HL-60 (cell line): Measurements from ENCODE around the gene IQCE.

Experiments used
- POLR2AphosphoS5 ChIP-seq: IDR thresholded peaks from 2 replicates; pipeline ENCODE4 v1.6.1; 2012; ENCODE audit warnings: low read depth
- SPI1 ChIP-seq: IDR thresholded peaks from 2 replicates; pipeline ENCODE4 v1.6.1; 2012; ENCODE audit warnings: low read depth, mild to moderate bottlenecking, borderline replicate concordance
- TF ChIP-seq, protein P1 (sequence below): IDR thresholded peaks from one replicate; pipeline ENCODE4 v1.5.1; 2011; ENCODE audit warnings: low read length, control low read depth, inconsistent platforms; ENCODE audit not compliant: insufficient read depth

DNA sequence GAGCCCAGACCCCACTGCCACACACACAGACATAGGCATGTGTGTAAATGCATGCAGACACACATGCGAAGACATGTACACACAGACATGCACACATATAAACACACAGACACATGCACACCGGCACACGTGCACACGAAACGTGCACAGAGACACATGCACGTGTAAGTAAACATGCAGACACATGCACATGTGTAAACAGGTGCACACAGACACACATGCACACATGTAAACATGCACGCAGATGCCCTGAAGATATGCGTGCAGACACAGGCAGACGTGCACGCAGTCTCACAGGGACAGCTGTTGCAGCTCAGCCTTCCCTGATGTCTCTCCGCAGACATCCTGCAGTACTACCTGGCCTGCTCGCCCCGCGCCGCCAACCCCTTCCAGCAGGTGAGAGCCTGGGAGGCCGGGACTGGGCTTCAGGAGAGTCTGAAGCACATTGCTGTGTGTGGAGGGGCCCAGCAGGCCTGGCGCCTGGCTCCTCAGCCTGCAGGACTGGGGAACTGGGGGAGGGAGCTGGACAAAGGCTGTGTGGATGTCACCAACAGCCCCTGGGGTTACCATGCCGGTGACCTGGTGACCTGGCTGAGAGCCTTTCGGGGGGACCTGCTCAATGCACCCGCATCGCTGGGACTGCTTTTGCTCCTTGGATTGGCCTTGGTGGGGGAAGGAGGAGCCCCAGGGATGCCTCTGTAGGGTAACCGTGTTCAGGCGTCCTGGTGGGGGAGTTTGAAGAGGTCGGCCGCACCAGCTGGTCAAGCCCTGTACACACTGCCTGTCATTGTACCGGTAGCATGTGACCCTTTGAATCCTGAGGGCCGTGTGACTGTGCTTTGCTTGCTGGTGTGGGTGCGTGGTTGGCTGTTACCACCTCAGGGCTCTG lies 93.3 kb downstream of the IQCE start:
- no peak for TF ChIP-seq SPI1
- TF ChIP-seq, protein P1, sequence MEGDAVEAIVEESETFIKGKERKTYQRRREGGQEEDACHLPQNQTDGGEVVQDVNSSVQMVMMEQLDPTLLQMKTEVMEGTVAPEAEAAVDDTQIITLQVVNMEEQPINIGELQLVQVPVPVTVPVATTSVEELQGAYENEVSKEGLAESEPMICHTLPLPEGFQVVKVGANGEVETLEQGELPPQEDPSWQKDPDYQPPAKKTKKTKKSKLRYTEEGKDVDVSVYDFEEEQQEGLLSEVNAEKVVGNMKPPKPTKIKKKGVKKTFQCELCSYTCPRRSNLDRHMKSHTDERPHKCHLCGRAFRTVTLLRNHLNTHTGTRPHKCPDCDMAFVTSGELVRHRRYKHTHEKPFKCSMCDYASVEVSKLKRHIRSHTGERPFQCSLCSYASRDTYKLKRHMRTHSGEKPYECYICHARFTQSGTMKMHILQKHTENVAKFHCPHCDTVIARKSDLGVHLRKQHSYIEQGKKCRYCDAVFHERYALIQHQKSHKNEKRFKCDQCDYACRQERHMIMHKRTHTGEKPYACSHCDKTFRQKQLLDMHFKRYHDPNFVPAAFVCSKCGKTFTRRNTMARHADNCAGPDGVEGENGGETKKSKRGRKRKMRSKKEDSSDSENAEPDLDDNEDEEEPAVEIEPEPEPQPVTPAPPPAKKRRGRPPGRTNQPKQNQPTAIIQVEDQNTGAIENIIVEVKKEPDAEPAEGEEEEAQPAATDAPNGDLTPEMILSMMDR = no peak
- no peak for TF ChIP-seq POLR2AphosphoS5
